ENCODE measurements around the gene ACTR6. TPM values are rescaled to one million over a fixed set of nuclear protein-coding genes. Genes with fewer than 3 reads are reported as not detected.

The ACTR6 gene
- total RNA-seq, 1 donor from 2014 or later, result 23.5 TPM

- Mint-ChIP-seq H3K27ac (no peak overlapping the region), H3K36me3 (ENCODE audit: low read depth) (no peaks in the 10 kb centered on the region), H3K4me3 (no peak overlapping the region), H3K27me3 (no peaks in the 10 kb centered on the region), H3K9me3 (no peaks in the 10 kb centered on the region), H3K4me1 (no peaks in the 10 kb centered on the region)
- POLR2A ChIA-PET, result interaction anchor here (0.8 kb wide), 1 partner anchor 437 kb away, joined by 4 read pairs; no protein-coding TSS in a partner anchor
- no peak for TF ChIP-seq CTCF (IDR thresholded peaks at IDR 0.05)
- ATAC-seq (ENCODE audit: low read depth) (no peak), DNase-seq (no peak)
- intact Hi-C loops (cut with micrococcal nuclease), result loop anchor here (1.0 to 5.0 kb wide), 4 partner anchors 173 to 1088 kb away; no protein-coding TSS in a partner anchor
- CTCF ChIA-PET, result interaction anchor here (0.6 to 2.8 kb wide), 5 partner anchors 78 to 439 kb away, joined by 3 to 16 read pairs (median 3); no protein-coding TSS in a partner anchor
These were observed 34.1 kb downstream of the ACTR6 start for GRCh38 chr12:100234591-100235304.

- Mint-ChIP-seq H3K4me3 (no peak overlapping the region), H3K27me3 (no peaks in the 10 kb centered on the region), H3K9me3 (no peaks in the 10 kb centered on the region), H3K4me1 (no peaks in the 10 kb centered on the region), H3K27ac (no peak overlapping the region), H3K36me3 (ENCODE audit: low read depth) (no peaks in the 10 kb centered on the region)
- ChIA-PET POLR2A (no interaction called here), CTCF (no interaction called here)
- DNase-seq, result no peak
- no peak for TF ChIP-seq CTCF (IDR thresholded peaks at IDR 0.05)
- intact Hi-C loops (cut with micrococcal nuclease), result no loop called here
- ATAC-seq (ENCODE audit: low read depth), result no peak
These were observed 38.2 kb downstream of the ACTR6 start for GRCh38 chr12:100238801-100239200.

- TF ChIP-seq CTCF (IDR thresholded peaks at IDR 0.05), result no peak
- Mint-ChIP-seq H3K4me1 (no peaks in the 10 kb centered on the region), H3K4me3 (no peak overlapping the region), H3K27ac (no peak overlapping the region), H3K27me3 (no peaks in the 10 kb centered on the region), H3K36me3 (ENCODE audit: low read depth) (no peaks in the 10 kb centered on the region), H3K9me3 (no peaks in the 10 kb centered on the region)
- ATAC-seq (ENCODE audit: low read depth) (no peak), DNase-seq (no peak)
- intact Hi-C loops (cut with micrococcal nuclease), result no loop called here
- CTCF ChIA-PET, result no interaction called here
- POLR2A ChIA-PET, result no interaction called here
These were observed 39.0 kb downstream of the ACTR6 start for GRCh38 chr12:100239589-100239988.

GRCh38 chr12:100243137-100243536, 42.5 kb downstream of the ACTR6 start:
- H3K27ac Mint-ChIP-seq, result no peak overlapping the region
- no peak for ATAC-seq (ENCODE audit: low read depth)
- POLR2A ChIA-PET, result no interaction called here

GRCh38 chr12:100247765-100248164, 47.1 kb downstream of the ACTR6 start:
- Mint-ChIP-seq H3K9me3 (no peaks in the 10 kb centered on the region), H3K4me3 (no peak overlapping the region), H3K27me3 (no peaks in the 10 kb centered on the region), H3K27ac (no peak overlapping the region), H3K4me1 (no peaks in the 10 kb centered on the region), H3K36me3 (ENCODE audit: low read depth) (no peaks in the 10 kb centered on the region)
- ATAC-seq (ENCODE audit: low read depth) (no peak), DNase-seq (no peak)
- ChIA-PET CTCF (no interaction called here), POLR2A (no interaction called here)
- intact Hi-C loops (cut with micrococcal nuclease), result no loop called here
- TF ChIP-seq CTCF (IDR thresholded peaks at IDR 0.05), result no peak

More at GRCh38 chr12:100243137-100243536, 42.5 kb downstream of the ACTR6 start:
- CTCF ChIA-PET, result no interaction called here
- no peaks in the 10 kb centered on the region for H3K27me3 Mint-ChIP-seq
- H3K36me3 Mint-ChIP-seq (ENCODE audit: low read depth), result no peaks in the 10 kb centered on the region
- intact Hi-C loops (cut with micrococcal nuclease), result no loop called here
- H3K4me1 Mint-ChIP-seq, result no peaks in the 10 kb centered on the region
- no peaks in the 10 kb centered on the region for H3K9me3 Mint-ChIP-seq
- TF ChIP-seq CTCF (IDR thresholded peaks at IDR 0.05), result no peak
- H3K4me3 Mint-ChIP-seq, result no peak overlapping the region
- no peak for DNase-seq

Measured in activated B cell treated with CpG ODN at 0.5 μM for 24 hours (primary cell).